ENCODE data around the gene TRIM25. TPM values are rescaled to one million over a fixed set of nuclear protein-coding genes. Genes with fewer than 3 reads are reported as not detected.

Gene TRIM25
- total and polyA plus RNA-seq, 2 of the 8 experiments (the other 6 are each of a cell fraction or from before 2014, with no cell fraction given) = 16.6 to 38.9 TPM

- TF ChIP-seq ASH2L (IDR thresholded peaks at IDR 0.05; ENCODE audit: low read length) (no peak), CHD2 (IDR thresholded peaks at IDR 0.05; ENCODE audit: low read length) (no peak), SIRT6 (IDR thresholded peaks at IDR 0.05; ENCODE audit: low read length) (no peak), RAD21 (IDR thresholded peaks at IDR 0.05 in 1 of 2, conservative IDR thresholded peaks at IDR 0.05 in 1 of 2; ENCODE audit: low read depth in 2 of 2, low read length in 2 of 2) (no peak), ZNF274 (IDR thresholded peaks at IDR 0.05; ENCODE audit: borderline replicate concordance, extremely low read depth, low read length) (no peak), KDM1A (IDR thresholded peaks at IDR 0.05; ENCODE audit: borderline replicate concordance, low read length) (no peak), PHF8 (conservative IDR thresholded peaks at IDR 0.05; ENCODE audit: low read depth, low read length) (no peak)
Measured at GRCh38 chr17:56899403-56899802, 14.4 kb downstream of the TRIM25 start (continued).

All from H1 (cell line).